ENCODE measurements around the gene PEX7.
"Not testable (repeated sequence)": the region's sequence is repeated elsewhere in the genome, so short reads cannot be mapped to it uniquely, and the experiment has no call there.

The PEX7 gene

GRCh38 chr6:136950436-136951126, 128.2 kb downstream of the PEX7 start:
- no peak for DNase-seq (ENCODE audit: low spot score)

GRCh38 chr6:136952714-136953260, 130.4 kb downstream of the PEX7 start:
- no peak for DNase-seq (ENCODE audit: low spot score)

GRCh38 chr6:136955123-136955522, 132.7 kb downstream of the PEX7 start:
- DNase-seq (ENCODE audit: low spot score) = no peak

- no peak for DNase-seq (ENCODE audit: low spot score)
These were observed 134.5 kb downstream of the PEX7 start for GRCh38 chr6:136956590-136957544.

- DNase-seq (ENCODE audit: low spot score) = no peak
These were observed 135.8 kb downstream of the PEX7 start for GRCh38 chr6:136958168-136958567.

GRCh38 chr6:136959471-136959891, 137.1 kb downstream of the PEX7 start:
- DNase-seq (ENCODE audit: low spot score) = no peak

GRCh38 chr6:136959935-136960334, 137.5 kb downstream of the PEX7 start:
- not testable (repeated sequence) for DNase-seq (ENCODE audit: low spot score)

GRCh38 chr6:136960781-136961180, 138.4 kb downstream of the PEX7 start:
- no peak for DNase-seq (ENCODE audit: low spot score)

- no peak for DNase-seq (ENCODE audit: low spot score)
These were observed 139.5 kb downstream of the PEX7 start for GRCh38 chr6:136961848-136962247.

GRCh38 chr6:136962661-136963060, 140.3 kb downstream of the PEX7 start:
- no peak for DNase-seq (ENCODE audit: low spot score)

GRCh38 chr6:136963259-136963658, 140.9 kb downstream of the PEX7 start:
- DNase-seq (ENCODE audit: low spot score) = no peak

Measured in kidney tubule cell (primary cell).